ENCODE data around the gene IL1F10. TPM values are rescaled to one million over a fixed set of nuclear protein-coding genes. Genes with fewer than 3 reads are reported as not detected.
A peak's percentile ranks its signal among the peaks of the same experiment; 100 is the strongest.

IL1F10 gene
- total RNA-seq, 1 experiment from 2014 or later: not detected

GRCh38 chr2:113050921-113051895 lies 16.6 kb upstream of the IL1F10 start:
- Histone ChIP-seq H3K18ac (ENCODE audit: insufficient read length, low read depth, low read length) (no peak overlapping the region), H3K27ac (ENCODE audit: insufficient read length, low read depth, low read length) (no peak overlapping the region), H2BK15ac (ENCODE audit: low read depth, low read length) (no peak overlapping the region), H3K27me3 (ENCODE audit: insufficient read depth, low read length) (no peaks in the 10 kb centered on the region), H3K79me1 (ENCODE audit: insufficient read depth, low read depth, low read length, poor library complexity, severe bottlenecking) (no peaks in the 10 kb centered on the region), H3K9ac (ENCODE audit: extremely low read depth, insufficient read length, low read length) (no peak overlapping the region), H3K56ac (ENCODE audit: insufficient read length, low read depth, low read length) (no peak overlapping the region), H4K91ac (ENCODE audit: insufficient read length, low read depth, low read length) (no peak overlapping the region), H3K4me1 (ENCODE audit: insufficient read depth, low read length) (no peaks in the 10 kb centered on the region), H2AFZ (ENCODE audit: low read length) (no peak overlapping the region), H3T11ph (ENCODE audit: low read length) (no peak overlapping the region), H4K20me1 (ENCODE audit: control insufficient read depth, insufficient read depth, insufficient read length) (no peaks in the 10 kb centered on the region), H4K5ac (ENCODE audit: insufficient read length, low read depth, low read length) (no peak overlapping the region), H3K4ac (ENCODE audit: low read depth, low read length) (no peak overlapping the region), H2AK5ac (ENCODE audit: insufficient read length, low read length) (no peak overlapping the region), H3K9me3 (ENCODE audit: control insufficient read depth, low read depth, low read length) (peaks cover 14% of the 10 kb centered on the region), H2BK20ac (ENCODE audit: low read depth, low read length, poor library complexity, severe bottlenecking) (no peak overlapping the region), H3K4me2 (ENCODE audit: insufficient read depth, insufficient read length, low read length) (no peak overlapping the region), H3K14ac (ENCODE audit: insufficient read depth, low read length) (no peak overlapping the region), H4K8ac (replicated peaks; ENCODE audit: insufficient read length, low read depth, low read length) (no peak overlapping the region), H2BK12ac (ENCODE audit: insufficient read length, low read depth, low read length) (no peak overlapping the region), H2BK5ac (ENCODE audit: insufficient read length, low read length) (no peak overlapping the region), H3K79me2 (ENCODE audit: insufficient read depth, low read length) (no peaks in the 10 kb centered on the region), H3K23ac (ENCODE audit: insufficient read length, low read depth, low read length) (no peak overlapping the region), H3K23me2 (ENCODE audit: insufficient read length, low read depth, low read length, poor library complexity, severe bottlenecking) (no peaks in the 10 kb centered on the region), H2BK120ac (ENCODE audit: low read depth, low read length, poor library complexity, severe bottlenecking) (no peak overlapping the region)
- Mint-ChIP-seq H3K27me3 (ENCODE audit: low read depth) (peaks cover 27% of the 10 kb centered on the region), H3K4me1 (no peaks in the 10 kb centered on the region), H3K4me3 (no peak overlapping the region), H3K36me3 (ENCODE audit: insufficient read depth in 1 of 3, low read depth in 3 of 3) (peaks cover 0 to 9% (median 7%) of the 10 kb centered on the region in 3 experiments; a peak in 4 of 7 replicates), H3K9me3 (peaks cover 57 to 93% of the 10 kb centered on the region in 2 experiments), H3K27ac (no peak overlapping the region)
- DNase-seq: no peak
- TF ChIP-seq CTCF (conservative IDR thresholded peaks at IDR 0.05): peak; percentile 25; the same call in 2 of the 3 replicates
- no CpG with 5 or more reads among the region's 38 CpGs for WGBS (ENCODE audit: extremely low coverage, insufficient read length, low lambda C conversion rate)
